ENCODE data around the gene SKI.
"Not testable (repeated sequence)": the region's sequence is repeated elsewhere in the genome, so short reads cannot be mapped to it uniquely, and the experiment has no call there.

The SKI gene

GRCh38 chr1:2313651-2314261 lies 85.6 kb downstream of the SKI start:
- DNase-seq: no peak

GRCh38 chr1:2314273-2314802 lies 86.2 kb downstream of the SKI start:
- DNase-seq: no peak

- DNase-seq: no peak
These were observed 86.9 kb downstream of the SKI start for GRCh38 chr1:2314803-2315673.

- no peak for DNase-seq
These were observed 87.7 kb downstream of the SKI start for GRCh38 chr1:2315674-2316450.

GRCh38 chr1:2316451-2316961 lies 88.4 kb downstream of the SKI start:
- no peak for DNase-seq

GRCh38 chr1:2317230-2318065 lies 89.3 kb downstream of the SKI start:
- DNase-seq: no peak

GRCh38 chr1:2318314-2319278 lies 90.5 kb downstream of the SKI start:
- DNase-seq: no peak

GRCh38 chr1:2319291-2319690 lies 91.2 kb downstream of the SKI start:
- DNase-seq: no peak

GRCh38 chr1:2320006-2320405 lies 91.9 kb downstream of the SKI start:
- no peak for DNase-seq

GRCh38 chr1:2320760-2321667 lies 92.9 kb downstream of the SKI start:
- DNase-seq: no peak

GRCh38 chr1:2322065-2322571 lies 94.0 kb downstream of the SKI start:
- no peak for DNase-seq

- DNase-seq: no peak
These were observed 94.6 kb downstream of the SKI start for GRCh38 chr1:2322581-2323211.

GRCh38 chr1:2323451-2323974 lies 95.4 kb downstream of the SKI start:
- DNase-seq: no peak

GRCh38 chr1:2324553-2325366 lies 96.6 kb downstream of the SKI start:
- DNase-seq: no peak

- DNase-seq: no peak
These were observed 98.4 kb downstream of the SKI start for GRCh38 chr1:2326524-2326923.

GRCh38 chr1:2327162-2327561 lies 99.0 kb downstream of the SKI start:
- not testable (repeated sequence) for DNase-seq

GRCh38 chr1:2327841-2328240 lies 99.7 kb downstream of the SKI start:
- no peak for DNase-seq

Measured in NCI-H748 treated with DMSO at 0.1 percent for 48 hours (cell line).